ENCODE data around the gene IPO4. TPM values are rescaled to one million over a fixed set of nuclear protein-coding genes. Genes with fewer than 3 reads are reported as not detected.

The IPO4 gene
- total and polyA plus RNA-seq, 2 experiments from 2014 or later = 34.2 to 105 TPM

- TF ChIP-seq, protein P1, sequence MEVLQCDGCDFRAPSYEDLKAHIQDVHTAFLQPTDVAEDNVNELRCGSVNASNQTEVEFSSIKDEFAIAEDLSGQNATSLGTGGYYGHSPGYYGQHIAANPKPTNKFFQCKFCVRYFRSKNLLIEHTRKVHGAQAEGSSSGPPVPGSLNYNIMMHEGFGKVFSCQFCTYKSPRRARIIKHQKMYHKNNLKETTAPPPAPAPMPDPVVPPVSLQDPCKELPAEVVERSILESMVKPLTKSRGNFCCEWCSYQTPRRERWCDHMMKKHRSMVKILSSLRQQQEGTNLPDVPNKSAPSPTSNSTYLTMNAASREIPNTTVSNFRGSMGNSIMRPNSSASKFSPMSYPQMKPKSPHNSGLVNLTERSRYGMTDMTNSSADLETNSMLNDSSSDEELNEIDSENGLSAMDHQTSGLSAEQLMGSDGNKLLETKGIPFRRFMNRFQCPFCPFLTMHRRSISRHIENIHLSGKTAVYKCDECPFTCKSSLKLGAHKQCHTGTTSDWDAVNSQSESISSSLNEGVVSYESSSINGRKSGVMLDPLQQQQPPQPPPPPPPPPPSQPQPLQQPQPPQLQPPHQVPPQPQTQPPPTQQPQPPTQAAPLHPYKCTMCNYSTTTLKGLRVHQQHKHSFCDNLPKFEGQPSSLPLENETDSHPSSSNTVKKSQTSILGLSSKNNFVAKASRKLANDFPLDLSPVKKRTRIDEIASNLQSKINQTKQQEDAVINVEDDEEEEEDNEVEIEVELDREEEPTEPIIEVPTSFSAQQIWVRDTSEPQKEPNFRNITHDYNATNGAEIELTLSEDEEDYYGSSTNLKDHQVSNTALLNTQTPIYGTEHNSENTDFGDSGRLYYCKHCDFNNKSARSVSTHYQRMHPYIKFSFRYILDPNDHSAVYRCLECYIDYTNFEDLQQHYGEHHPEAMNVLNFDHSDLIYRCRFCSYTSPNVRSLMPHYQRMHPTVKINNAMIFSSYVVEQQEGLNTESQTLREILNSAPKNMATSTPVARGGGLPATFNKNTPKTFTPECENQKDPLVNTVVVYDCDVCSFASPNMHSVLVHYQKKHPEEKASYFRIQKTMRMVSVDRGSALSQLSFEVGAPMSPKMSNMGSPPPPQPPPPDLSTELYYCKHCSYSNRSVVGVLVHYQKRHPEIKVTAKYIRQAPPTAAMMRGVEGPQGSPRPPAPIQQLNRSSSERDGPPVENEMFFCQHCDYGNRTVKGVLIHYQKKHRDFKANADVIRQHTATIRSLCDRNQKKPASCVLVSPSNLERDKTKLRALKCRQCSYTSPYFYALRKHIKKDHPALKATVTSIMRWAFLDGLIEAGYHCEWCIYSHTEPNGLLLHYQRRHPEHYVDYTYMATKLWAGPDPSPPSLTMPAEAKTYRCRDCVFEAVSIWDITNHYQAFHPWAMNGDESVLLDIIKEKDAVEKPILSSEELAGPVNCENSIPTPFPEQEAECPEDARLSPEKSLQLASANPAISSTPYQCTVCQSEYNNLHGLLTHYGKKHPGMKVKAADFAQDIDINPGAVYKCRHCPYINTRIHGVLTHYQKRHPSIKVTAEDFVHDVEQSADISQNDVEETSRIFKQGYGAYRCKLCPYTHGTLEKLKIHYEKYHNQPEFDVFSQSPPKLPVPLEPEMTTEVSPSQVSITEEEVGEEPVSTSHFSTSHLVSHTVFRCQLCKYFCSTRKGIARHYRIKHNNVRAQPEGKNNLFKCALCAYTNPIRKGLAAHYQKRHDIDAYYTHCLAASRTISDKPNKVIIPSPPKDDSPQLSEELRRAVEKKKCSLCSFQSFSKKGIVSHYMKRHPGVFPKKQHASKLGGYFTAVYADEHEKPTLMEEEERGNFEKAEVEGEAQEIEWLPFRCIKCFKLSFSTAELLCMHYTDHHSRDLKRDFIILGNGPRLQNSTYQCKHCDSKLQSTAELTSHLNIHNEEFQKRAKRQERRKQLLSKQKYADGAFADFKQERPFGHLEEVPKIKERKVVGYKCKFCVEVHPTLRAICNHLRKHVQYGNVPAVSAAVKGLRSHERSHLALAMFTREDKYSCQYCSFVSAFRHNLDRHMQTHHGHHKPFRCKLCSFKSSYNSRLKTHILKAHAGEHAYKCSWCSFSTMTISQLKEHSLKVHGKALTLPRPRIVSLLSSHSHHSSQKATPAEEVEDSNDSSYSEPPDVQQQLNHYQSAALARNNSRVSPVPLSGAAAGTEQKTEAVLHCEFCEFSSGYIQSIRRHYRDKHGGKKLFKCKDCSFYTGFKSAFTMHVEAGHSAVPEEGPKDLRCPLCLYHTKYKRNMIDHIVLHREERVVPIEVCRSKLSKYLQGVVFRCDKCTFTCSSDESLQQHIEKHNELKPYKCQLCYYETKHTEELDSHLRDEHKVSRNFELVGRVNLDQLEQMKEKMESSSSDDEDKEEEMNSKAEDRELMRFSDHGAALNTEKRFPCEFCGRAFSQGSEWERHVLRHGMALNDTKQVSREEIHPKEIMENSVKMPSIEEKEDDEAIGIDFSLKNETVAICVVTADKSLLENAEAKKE (CRISPR knock-in tag; IDR thresholded peaks at IDR 0.05) = no peak
- no peak for TF ChIP-seq CTCF (conservative IDR thresholded peaks at IDR 0.05; ENCODE audit: low read depth in 2 of 2)
- TF ChIP-seq JUNB (IDR thresholded peaks at IDR 0.05; ENCODE audit: unreplicated experiment) = no peak
- TF ChIP-seq ZNF331 (CRISPR knock-in tag; IDR thresholded peaks at IDR 0.05; ENCODE audit: low read depth) = no peak
- TF ChIP-seq, protein P2, sequence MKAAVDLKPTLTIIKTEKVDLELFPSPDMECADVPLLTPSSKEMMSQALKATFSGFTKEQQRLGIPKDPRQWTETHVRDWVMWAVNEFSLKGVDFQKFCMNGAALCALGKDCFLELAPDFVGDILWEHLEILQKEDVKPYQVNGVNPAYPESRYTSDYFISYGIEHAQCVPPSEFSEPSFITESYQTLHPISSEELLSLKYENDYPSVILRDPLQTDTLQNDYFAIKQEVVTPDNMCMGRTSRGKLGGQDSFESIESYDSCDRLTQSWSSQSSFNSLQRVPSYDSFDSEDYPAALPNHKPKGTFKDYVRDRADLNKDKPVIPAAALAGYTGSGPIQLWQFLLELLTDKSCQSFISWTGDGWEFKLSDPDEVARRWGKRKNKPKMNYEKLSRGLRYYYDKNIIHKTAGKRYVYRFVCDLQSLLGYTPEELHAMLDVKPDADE (IDR thresholded peaks at IDR 0.05) = no peak
- TF ChIP-seq EZH2 (IDR thresholded peaks at IDR 0.05; ENCODE audit: low read depth, unreplicated experiment) = no peak
- no peak; the same call in 1 of the 2 replicates for TF ChIP-seq POLR2AphosphoS5 (IDR thresholded peaks at IDR 0.05; ENCODE audit: low read depth)
Observed at GRCh38 chr14:24136684-24137528, 51.7 kb downstream of the IPO4 start (continued).
